GM12878 (cell line): ENCODE data around the gene KRI1.

Source experiments
- CHD2 ChIP-seq: IDR thresholded peaks from 2 replicates; pipeline ENCODE4 v1.6.1; 2011; ENCODE audit warnings: low read depth, low read length, improper control_type of control experiment, borderline replicate concordance
- GABPA ChIP-seq: IDR thresholded peaks from 2 replicates; pipeline ENCODE4 v1.6.1; 2014; ENCODE audit warnings: antibody characterized with exemption, low read depth, mild to moderate bottlenecking, inconsistent platforms
- MEF2A ChIP-seq: IDR thresholded peaks from 2 replicates; pipeline ENCODE4 v1.6.1; 2011; ENCODE audit warnings: low read depth, mild to moderate bottlenecking, low read length, moderate library complexity; ENCODE audit not compliant: insufficient read depth
- SIN3A ChIP-seq: IDR thresholded peaks from 2 replicates; pipeline ENCODE4 v1.6.1; 2012; ENCODE audit warnings: low read depth, low read length, improper control_type of control experiment

DNA sequence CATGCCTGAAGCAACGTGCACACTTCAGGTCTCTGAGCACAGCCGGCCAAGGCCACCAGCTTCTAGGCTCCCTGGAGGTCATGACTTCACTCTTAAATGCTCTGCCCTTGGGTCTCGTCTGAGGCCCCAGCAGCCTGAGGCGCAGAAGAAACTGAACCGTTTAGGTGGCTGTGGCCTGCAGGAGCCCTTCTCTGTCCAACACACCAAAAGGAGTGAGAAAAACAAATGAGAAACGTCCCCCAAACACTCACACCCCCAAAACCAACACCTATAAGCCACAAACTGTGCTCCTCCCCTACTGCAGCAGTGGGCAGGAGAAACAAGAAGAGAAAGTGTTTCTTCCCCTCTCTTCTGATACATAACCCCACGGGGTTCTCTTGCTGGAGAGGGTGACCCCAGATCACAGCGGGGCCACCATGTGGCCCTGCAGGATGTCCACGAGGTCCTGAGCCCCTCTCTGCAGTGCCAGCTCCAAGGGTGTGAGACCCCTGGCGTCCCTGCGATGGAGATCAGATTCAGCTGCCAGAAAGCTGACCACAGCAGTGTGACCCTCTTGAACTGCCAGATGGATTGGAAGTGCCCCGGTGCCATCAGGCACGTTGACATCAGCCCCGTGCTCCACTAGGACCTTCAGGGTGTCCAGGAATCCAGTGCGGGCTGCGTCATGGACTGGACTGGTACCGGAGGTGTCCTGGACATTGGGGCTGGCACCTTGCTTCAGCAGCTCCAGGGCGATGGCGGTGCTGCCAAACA lies 1.0 kb upstream of the KRI1 start:
- no peak for TF ChIP-seq GABPA
- no peak for TF ChIP-seq CHD2
- TF ChIP-seq MEF2A, result no peak
- TF ChIP-seq SIN3A, result no peak
